Measurements from ENCODE around the gene TMEM80.

Gene TMEM80

DNA sequence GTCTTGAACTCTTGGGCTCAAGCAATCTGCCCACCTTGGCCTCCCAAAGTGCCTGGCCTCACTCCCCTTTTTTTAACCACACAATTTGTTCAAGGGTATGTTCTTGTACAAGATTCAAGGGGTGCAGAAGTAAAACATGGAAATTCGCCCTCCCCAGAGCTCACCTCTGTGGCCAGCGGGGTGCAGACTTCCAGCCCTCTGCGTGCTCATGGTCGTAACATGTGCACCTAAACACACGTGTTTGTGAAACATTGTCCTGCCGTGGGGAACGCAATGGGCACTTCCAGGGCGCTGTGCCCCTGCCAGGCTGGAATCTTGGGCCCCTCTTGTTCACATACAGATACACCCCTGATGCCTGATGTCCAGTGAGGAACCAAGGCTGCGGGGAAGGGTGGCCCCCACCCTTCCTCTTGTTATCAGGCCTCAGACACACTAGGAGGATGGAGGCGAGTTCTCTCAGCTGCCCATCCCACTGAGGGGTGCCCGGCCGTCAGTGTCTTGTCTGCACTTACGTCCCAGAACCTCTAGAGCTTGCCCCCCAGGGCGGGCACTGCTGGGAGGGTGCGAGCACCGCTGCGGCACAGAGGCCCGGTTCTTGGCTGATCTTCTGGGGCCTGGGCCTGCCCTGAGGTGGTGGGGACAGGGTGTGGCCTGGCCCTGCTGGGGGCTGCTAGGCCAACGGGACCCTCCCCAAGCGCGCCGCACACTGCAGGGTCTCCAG is 6.3 kb downstream of the TMEM80 start:
- H3F3A ChIP-seq (ENCODE audit: low read depth) = 0 out of 2 replicates have a peak, but pooled peaks cover 4% of the 10 kb centered on the region
- H3K9me2 ChIP-seq (replicated peaks; ENCODE audit: low read depth, low read length) = no peaks in the 10 kb centered on the region
- no peaks in the 10 kb centered on the region for H4K20me1 ChIP-seq (ENCODE audit: insufficient read depth, low read length, poor library complexity, severe bottlenecking)
- H3K9ac ChIP-seq (ENCODE audit: low read depth, low read length, poor library complexity, severe bottlenecking) = no peak overlapping the region
- peaks cover 43% of the 10 kb centered on the region for H3K4me1 ChIP-seq (ENCODE audit: insufficient read depth, low read length, poor library complexity, severe bottlenecking)
- TF ChIP-seq EZH2phosphoT487 (IDR thresholded peaks at IDR 0.05; ENCODE audit: borderline replicate concordance) = no peak
- TF ChIP-seq, protein P1, sequence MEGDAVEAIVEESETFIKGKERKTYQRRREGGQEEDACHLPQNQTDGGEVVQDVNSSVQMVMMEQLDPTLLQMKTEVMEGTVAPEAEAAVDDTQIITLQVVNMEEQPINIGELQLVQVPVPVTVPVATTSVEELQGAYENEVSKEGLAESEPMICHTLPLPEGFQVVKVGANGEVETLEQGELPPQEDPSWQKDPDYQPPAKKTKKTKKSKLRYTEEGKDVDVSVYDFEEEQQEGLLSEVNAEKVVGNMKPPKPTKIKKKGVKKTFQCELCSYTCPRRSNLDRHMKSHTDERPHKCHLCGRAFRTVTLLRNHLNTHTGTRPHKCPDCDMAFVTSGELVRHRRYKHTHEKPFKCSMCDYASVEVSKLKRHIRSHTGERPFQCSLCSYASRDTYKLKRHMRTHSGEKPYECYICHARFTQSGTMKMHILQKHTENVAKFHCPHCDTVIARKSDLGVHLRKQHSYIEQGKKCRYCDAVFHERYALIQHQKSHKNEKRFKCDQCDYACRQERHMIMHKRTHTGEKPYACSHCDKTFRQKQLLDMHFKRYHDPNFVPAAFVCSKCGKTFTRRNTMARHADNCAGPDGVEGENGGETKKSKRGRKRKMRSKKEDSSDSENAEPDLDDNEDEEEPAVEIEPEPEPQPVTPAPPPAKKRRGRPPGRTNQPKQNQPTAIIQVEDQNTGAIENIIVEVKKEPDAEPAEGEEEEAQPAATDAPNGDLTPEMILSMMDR (conservative IDR thresholded peaks at IDR 0.05; ENCODE audit: low read length) = no peak
- no peaks in the 10 kb centered on the region for H3K27me3 ChIP-seq (ENCODE audit: insufficient read depth, low read length, poor library complexity, severe bottlenecking)
- no peak overlapping the region for H3K4me3 ChIP-seq (ENCODE audit: low read length, poor library complexity, severe bottlenecking)
- H3K79me2 ChIP-seq (ENCODE audit: insufficient read depth, low read length) = peaks cover 12% of the 10 kb centered on the region; the same call in 1 of the 2 replicates
- no peaks in the 10 kb centered on the region for H3K9me3 ChIP-seq (ENCODE audit: insufficient read depth, low read depth, low read length)
- no peak overlapping the region for H2AFZ ChIP-seq (ENCODE audit: low read length)
- H3K36me3 ChIP-seq (ENCODE audit: insufficient read depth, low read length) = no peaks in the 10 kb centered on the region
- no peak overlapping the region for H3K4me2 ChIP-seq (ENCODE audit: low read depth, low read length, poor library complexity, severe bottlenecking)

DNA sequence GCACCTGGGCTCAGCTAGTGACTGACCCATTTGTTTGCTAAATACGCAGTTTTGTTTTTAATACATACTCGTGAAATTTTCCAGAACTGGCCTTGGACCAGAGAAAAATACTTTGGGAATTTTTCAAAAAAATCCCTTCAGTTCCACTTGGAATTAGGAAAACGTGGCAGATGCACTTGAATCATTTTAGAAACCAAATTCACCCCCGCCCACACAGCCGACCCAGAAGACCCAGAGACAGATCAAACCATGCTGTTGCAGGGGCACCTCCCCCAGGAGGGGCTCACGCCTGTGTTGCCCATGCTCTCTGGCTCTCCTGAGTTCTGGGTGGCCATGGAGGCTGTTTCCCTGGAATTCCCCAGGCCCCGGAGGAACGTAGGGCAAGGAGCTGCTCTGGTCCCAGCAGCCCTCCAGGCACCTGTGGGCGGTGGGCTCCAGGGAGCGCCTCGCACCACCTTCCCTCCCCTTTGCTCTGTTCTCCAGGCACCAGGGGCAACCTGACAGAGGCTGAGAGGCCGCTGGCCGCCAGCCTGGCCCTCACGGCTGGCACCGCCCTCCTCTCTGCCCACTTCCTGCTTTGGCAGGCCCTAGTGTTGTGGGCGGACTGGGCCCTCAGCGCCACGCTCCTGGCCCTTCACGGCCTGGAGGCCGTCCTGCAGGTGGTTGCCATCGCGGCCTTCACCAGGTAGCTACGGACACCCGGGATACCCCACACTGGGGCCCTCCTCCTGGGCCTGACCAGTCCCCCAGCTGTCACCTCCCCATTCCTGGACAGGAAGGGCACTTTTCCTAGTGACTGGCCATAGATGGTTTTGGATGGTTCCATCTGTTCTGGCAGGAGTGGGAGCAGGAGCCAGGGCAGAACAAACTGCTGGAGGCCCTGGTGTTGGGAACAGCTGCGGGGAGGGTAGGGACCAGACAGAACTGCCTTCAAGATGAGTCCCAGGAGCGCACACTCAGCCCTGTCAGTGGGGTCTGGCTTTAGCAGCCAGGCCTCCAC is 7.1 kb downstream of the TMEM80 start:
- no peaks in the 10 kb centered on the region for H3K27me3 ChIP-seq (ENCODE audit: insufficient read depth, low read length, poor library complexity, severe bottlenecking)
- no peak overlapping the region for H3K4me2 ChIP-seq (ENCODE audit: low read depth, low read length, poor library complexity, severe bottlenecking)
- no peaks in the 10 kb centered on the region for H3K36me3 ChIP-seq (ENCODE audit: insufficient read depth, low read length)
- H3F3A ChIP-seq (ENCODE audit: low read depth) = no peaks in the 10 kb centered on the region
- H2AFZ ChIP-seq (ENCODE audit: low read length) = no peak overlapping the region
- peak overlapping the region; percentile 40 for H3K9ac ChIP-seq (ENCODE audit: low read depth, low read length, poor library complexity, severe bottlenecking)
- H3K9me3 ChIP-seq (ENCODE audit: insufficient read depth, low read depth, low read length) = no peaks in the 10 kb centered on the region
- H4K20me1 ChIP-seq (ENCODE audit: insufficient read depth, low read length, poor library complexity, severe bottlenecking) = no peaks in the 10 kb centered on the region
- peaks cover 35% of the 10 kb centered on the region for H3K4me1 ChIP-seq (ENCODE audit: insufficient read depth, low read length, poor library complexity, severe bottlenecking)
- H3K79me2 ChIP-seq (ENCODE audit: insufficient read depth, low read length) = 0 out of 2 replicates have a peak, but pooled peaks cover 3% of the 10 kb centered on the region
- H3K4me3 ChIP-seq (ENCODE audit: low read length, poor library complexity, severe bottlenecking) = no peak overlapping the region
- no peaks in the 10 kb centered on the region for H3K9me2 ChIP-seq (replicated peaks; ENCODE audit: low read depth, low read length)
- TF ChIP-seq, protein P1 (conservative IDR thresholded peaks at IDR 0.05; ENCODE audit: low read length) = no peak
- TF ChIP-seq EZH2phosphoT487 (IDR thresholded peaks at IDR 0.05; ENCODE audit: borderline replicate concordance) = no peak

DNA sequence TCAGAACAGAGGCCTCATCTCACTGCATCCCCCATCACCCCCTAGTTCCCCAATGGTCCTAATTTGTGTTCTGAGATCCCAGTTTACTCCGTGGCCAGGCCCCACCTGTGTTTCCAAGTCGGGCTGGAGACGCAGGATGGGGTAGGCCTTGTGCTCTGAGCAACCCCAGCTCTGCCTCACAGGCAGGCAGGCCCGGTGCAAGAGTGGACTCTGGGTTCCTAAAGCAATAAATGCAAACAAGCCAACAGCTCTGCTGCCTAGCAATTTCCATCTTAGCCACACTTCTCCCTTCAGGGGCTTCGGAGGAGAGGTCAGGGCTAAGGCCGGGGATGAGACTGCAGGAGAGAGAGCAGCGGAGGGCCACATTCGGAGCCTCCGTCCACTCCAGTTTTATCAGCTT is 7.9 kb downstream of the TMEM80 start:
- no peak overlapping the region for H3K4me2 ChIP-seq (ENCODE audit: low read depth, low read length, poor library complexity, severe bottlenecking)
- peak overlapping the region; percentile 40 for H3K9ac ChIP-seq (ENCODE audit: low read depth, low read length, poor library complexity, severe bottlenecking)
- H3K4me1 ChIP-seq (ENCODE audit: insufficient read depth, low read length, poor library complexity, severe bottlenecking) = peaks cover 34% of the 10 kb centered on the region

More for the DNA sequence above, 7.9 kb downstream of the TMEM80 start:
- no peaks in the 10 kb centered on the region for H4K20me1 ChIP-seq (ENCODE audit: insufficient read depth, low read length, poor library complexity, severe bottlenecking)
- no peak for TF ChIP-seq EZH2phosphoT487 (IDR thresholded peaks at IDR 0.05; ENCODE audit: borderline replicate concordance)
- TF ChIP-seq, protein P1 (conservative IDR thresholded peaks at IDR 0.05; ENCODE audit: low read length) = no peak
- no peaks in the 10 kb centered on the region for H3K9me2 ChIP-seq (replicated peaks; ENCODE audit: low read depth, low read length)
- H2AFZ ChIP-seq (ENCODE audit: low read length) = no peak overlapping the region
- H3K4me3 ChIP-seq (ENCODE audit: low read length, poor library complexity, severe bottlenecking) = no peak overlapping the region
- H3K9me3 ChIP-seq (ENCODE audit: insufficient read depth, low read depth, low read length) = no peaks in the 10 kb centered on the region
- H3K79me2 ChIP-seq (ENCODE audit: insufficient read depth, low read length) = no peaks in the 10 kb centered on the region
- no peaks in the 10 kb centered on the region for H3K36me3 ChIP-seq (ENCODE audit: insufficient read depth, low read length)
- H3K27me3 ChIP-seq (ENCODE audit: insufficient read depth, low read length, poor library complexity, severe bottlenecking) = no peaks in the 10 kb centered on the region
- no peaks in the 10 kb centered on the region for H3F3A ChIP-seq (ENCODE audit: low read depth)
